Measurements from ENCODE around the gene RAET1G.

- TF ChIP-seq TCF12 (IDR thresholded peaks at IDR 0.05) (no peak), MAX (IDR thresholded peaks at IDR 0.05; ENCODE audit: low read depth) (no peak)
Measured at GRCh38 chr6:149933461-149933860, 10.5 kb upstream of the RAET1G start.

Measured in SK-N-SH (cell line).